Midbrain (tissue), 1 donor: Measurements from ENCODE around the gene USP48.

Source experiments
- DNase-seq: peaks from one replicate; lab custom pipeline; 2025; lab: John Stamatoyannopoulos, UW

Gene USP48

DNA sequence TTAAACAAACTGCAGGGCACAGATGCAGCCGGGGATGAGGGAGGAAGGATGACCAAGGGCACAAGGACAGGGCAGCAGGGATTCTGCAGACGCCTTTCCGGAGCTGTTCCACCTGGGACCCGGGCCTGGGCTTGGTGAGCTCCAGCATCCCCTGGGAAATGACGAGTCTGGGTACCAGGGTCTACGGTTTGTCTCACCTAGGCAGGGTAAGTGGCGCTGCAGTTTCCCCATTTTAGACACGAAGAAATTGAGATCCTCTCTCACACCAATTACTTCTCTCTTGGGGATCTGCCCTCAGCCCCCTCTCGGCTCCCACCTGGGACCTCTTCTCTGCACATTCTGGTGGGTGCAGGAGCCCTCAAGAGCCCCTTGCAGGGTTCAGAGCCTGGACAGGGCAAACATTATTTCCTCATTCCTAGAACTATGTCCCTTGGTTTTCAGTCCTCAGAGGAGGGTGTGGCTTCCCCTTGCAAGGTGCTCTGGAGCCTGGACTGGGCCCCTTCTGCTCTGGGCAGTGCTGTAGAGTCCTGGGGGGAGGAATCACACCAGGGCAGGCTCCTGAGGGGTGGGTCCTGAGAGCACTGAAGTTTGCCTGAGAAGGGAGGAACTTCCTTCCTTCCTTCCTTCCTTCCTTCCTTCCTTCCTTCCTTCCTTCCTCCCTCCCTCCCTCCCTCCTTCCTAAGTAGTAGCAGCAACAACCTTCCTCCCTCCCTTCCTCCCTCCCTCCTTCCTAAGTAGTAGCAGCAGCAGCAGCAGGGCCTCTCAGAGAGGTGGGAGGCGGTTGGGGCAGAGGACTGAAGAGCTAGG is 129.8 kb downstream of the USP48 start:
- DNase-seq = no peak

DNA sequence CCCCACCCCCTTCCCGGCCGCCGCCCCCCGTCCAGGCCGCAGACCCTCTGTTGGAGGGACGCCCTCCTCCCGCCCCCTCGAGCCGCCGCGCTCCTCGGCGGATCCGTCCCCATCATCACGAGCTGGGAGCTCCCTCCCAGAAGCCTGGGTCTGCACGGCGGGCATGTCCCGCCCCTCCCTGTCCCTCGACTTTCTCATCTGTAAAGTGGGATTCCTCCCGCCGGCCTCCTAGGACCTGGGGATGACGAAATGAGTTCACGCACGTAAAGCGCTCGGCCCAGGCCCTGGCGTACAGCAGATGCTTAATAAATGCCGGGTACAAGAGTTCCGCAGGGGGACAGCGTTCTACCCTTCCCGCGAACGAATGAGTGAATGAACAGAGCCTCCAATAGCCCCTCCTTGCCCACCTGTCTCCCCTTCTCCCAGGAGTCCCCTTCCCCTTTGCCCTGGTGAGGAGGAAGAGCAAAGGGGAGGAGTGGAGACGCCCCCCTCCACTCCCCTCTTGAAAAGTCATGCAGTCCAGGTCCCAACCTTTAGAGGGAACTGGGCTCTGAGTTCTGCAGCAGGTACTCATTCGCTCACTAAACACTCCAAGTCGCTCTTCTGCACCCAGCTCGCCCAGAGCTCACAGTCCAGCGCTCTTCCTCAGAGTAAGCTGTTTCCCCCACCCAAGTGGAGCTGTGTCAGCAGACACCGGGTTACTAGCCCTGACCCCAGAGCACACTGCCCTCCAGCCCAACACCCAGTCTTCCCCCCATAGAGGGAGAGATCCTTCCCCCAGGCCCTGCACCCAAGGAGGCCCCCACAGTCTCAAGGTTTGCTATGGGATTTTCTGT is 130.6 kb downstream of the USP48 start:
- DNase-seq = no peak

GRCh38 chr1:21651214-21652042 is 131.5 kb downstream of the USP48 start:
- peak; percentile 61 for DNase-seq

DNA sequence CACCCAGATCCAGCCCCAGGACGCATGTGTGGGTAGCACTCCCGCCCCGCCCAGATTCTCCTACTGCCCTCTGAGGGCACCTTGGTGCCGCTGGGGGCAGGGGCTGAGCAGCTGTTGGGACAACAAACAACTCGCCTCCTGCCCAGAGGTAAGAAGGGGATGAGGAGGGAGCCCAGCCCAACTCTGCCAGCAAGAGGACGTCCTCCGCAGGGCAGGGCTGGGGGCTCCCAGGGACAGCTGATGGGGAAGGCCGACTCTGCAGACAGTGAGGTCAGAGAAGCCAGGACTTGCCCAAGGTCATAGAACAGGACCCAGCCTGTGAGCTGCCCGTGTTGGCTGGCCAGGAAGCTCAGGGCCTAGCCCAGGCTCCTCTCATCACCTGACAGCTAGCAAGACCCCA is 132.5 kb downstream of the USP48 start:
- DNase-seq = no peak

DNA sequence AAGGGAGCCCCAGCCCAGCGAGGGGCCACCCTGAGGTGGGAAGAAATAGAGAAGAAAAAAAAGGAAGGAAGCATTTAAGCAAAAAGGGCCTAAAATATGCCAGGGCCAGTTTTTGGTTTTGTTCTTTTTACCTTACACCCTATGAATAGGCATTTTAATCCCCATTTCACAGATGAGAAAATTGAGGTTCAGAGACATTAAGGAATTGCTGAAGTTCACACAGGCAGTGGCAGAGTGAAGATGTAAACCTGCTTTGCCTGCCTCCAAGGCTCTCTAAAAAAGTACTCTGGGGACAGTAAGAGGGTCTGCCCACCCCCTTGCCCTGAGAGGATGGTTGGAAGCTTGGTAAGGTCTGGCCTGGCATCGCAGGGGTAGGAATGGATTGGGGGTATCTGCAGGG is 133.6 kb downstream of the USP48 start:
- DNase-seq = no peak

- no peak for DNase-seq
Observed at GRCh38 chr1:21648791-21649190, 134.2 kb downstream of the USP48 start.

DNA sequence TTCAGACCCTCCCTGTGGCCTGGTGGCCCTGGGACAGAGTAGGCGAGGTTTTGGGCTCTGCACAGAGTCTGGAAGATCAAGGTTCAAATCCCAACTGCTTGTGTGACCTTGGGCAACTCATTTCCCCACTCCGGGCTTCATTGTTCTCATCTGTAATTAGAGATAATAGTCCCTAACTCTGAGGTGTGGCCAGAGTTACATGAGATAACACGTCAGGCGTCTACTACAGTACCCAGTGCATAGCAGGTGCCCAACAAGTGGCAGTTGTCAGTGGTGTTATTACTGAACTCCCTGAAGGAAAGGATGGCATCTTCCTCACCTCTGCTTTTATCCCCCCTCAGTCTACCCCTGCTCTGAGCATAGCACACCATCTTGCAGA is 134.6 kb downstream of the USP48 start:
- DNase-seq = no peak

DNA sequence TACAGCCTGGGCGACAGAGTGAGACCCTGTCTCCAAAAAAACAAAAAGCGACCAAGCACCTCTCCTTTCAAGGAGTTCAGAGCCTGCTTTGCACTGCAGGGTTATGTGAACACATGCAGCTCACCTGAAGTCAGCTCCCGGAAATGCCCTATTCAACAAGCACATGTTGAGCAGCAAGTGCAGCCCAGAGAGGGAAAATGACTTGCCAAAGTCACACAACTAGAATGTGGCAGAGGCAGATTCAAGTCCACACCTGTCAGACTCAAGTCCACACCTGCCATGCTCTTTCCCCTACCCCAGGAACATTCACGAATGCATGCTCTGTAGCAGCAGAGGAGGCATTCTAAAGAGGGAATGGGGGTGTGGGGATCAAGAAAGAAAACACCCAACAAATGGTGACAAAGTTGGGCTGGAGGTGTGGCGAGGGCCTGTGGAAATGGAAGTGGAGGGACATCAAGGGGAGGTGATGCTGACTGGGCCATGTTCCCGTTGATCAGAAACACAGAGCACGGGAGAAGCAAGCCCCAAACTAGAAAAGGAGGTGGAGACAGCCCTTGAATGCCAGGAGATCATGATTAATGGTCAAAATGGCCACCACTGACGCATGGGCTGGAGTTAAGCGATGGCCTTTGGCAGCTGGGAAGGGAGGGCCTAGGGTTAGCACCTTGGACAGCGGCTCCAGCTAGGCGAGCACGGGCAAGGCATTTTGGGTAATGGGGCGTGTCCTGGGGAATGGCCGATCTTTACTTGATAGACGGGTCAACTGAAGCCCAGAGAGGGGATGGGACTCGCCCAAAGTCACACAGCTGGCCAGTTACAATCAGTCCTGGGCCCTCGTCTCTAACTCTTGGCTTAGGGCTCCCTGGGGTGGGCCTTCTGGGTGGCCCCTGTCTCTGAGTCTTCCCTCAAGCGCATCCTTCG is 135.3 kb downstream of the USP48 start:
- no peak for DNase-seq

- DNase-seq = no peak
Observed at GRCh38 chr1:21645550-21645949, 137.4 kb downstream of the USP48 start.

DNA sequence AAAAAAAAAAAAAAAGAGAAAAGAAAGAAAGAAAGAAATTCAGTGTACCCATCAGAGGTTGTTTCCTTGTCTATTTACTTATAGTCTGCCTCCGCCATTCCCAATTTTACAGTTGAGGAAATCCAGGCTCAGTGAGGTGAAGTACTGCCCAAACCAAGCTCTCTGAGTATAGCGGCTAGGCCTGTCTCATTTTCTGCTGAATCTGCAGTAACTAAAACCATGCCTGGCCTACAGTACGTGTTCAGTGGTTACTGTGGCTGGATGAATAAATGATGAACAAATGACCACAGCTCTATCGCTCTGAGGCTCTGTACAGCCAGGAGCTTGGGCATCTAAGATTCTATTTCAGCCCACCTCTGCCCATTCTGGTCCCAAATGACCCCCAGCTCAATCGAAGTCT is 138.0 kb downstream of the USP48 start:
- DNase-seq = no peak

- no peak for DNase-seq
Observed at GRCh38 chr1:21644348-21644747, 138.6 kb downstream of the USP48 start.

DNA sequence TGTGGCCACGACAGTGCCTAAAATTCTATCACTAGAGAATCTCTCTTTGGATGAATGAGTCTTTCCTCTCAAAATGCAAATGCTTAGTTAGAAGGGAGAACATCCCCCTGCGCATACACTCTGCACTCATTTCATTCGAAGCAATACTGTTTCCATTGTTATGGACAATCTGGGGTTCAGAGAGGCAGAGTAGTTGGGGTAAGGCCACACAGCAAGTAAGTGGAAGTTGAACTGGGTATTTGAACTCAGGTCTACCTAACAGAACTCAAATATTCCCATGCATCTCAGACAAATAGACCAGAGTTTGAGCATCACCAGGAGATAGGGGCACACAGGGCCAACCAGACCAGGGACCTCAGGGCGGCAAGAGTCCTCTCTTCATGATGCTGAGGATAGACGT is 139.3 kb downstream of the USP48 start:
- DNase-seq = no peak

- DNase-seq = no peak
Observed at GRCh38 chr1:21641967-21642739, 140.8 kb downstream of the USP48 start.

DNA sequence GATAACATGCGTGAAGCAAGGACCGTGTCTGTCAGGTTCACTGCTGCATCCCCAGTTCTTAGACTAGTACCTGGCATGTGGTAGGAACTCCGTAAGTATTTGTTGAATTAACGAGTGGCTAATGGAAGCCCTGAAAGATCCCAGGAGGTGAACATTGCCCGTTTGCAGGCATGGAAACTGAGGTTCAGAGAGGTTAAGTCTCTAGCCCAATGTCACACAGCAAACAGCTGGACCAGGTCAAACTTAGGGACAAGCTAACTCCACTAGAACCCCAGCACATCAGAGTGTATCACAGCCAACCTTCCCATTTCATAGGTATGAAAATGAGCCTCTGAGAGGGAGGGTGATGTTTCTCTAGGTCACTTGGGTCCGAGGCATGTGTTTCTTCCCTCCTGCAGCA is 141.4 kb downstream of the USP48 start:
- DNase-seq = no peak

DNA sequence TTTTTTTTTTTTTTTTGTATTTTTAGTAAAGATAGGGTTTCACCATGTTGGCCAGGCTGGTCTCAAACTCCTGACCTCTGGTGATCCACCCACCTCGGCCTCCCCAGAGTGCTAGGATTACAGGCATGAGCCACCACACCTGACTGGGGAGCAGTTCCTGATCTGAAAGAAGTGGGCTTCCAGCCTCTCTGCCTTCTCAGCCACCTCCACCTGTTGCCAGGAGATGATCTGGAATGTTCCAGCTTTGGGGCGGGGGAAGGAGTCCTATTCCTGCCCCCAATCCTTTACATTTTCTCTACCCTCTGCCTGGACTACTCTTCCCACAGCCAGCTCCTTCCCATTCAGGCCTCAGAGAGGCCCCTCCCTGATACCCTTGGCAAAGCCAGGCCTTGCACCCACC is 141.9 kb downstream of the USP48 start:
- no peak for DNase-seq

- no peak for DNase-seq
Observed at GRCh38 chr1:21640653-21641052, 142.3 kb downstream of the USP48 start.

- DNase-seq = no peak
Observed at GRCh38 chr1:21639594-21640041, 143.3 kb downstream of the USP48 start.

- DNase-seq = no peak
Observed at GRCh38 chr1:21638531-21639341, 144.2 kb downstream of the USP48 start.

DNA sequence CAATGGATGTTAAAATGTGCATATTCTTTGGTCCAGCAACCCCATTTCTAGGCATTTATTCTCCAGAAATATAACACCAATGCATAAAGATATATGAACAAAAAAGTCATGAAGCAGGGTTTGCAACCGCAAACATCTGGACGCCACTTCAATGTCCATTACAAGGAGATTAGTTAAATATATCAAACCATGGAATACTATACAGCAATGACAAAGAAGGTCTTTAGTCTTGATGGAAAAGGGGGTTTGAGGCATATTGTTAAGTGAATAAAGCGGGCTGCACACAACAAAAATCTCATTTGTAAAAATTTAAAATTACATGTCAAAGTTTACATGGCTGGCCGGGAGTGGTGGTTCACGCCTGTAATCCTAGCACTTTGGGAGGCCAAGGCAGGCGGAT is 145.4 kb downstream of the USP48 start:
- DNase-seq = no peak

DNA sequence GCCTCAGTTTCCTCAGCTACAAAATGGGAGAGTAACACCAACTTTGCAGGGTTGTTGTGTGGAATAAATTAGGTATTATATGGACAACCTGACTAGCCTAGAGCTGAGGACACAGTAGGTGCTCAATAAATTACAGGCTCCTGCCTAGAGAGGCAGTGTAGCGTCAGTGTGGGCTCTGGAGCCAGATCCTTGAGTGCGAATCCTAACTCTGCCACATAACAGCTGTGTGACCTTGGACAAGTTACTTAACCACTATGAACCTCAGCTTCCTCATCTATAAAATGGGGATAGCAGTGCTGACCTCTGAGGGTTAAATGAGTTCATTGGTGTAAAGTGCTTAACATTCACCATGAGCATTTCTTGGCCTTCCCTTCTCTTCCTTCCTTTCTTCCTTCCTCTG is 146.9 kb downstream of the USP48 start:
- no peak for DNase-seq
